Endothelial cell of umbilical vein (primary cell): ENCODE data around the gene GDF11. TPM values are rescaled to one million over a fixed set of nuclear protein-coding genes. Genes with fewer than 3 reads are reported as not detected.

Source experiments
- BruUV-seq: library from RNA; stranded (reverse); fragments of 400-500 nt; replicated peaks from 2 replicates; lab custom pipeline; 2021; lab: Mats Ljungman, UMichigan
- CTCF ChIA-PET: fragments of 300-600, 350-600 bp; sonication (Branson Sonifier 250); formaldehyde crosslinking; loops from one replicate; lab custom pipeline; 2021; ENCODE audit warnings: antibody characterized with exemption, inconsistent platforms; lab: Charles Lee
- POLR2A ChIA-PET: fragments of 300-600, 350-600 bp; sonication (Branson Sonifier 250); formaldehyde crosslinking; loops from one replicate; lab custom pipeline; 2021; ENCODE audit warnings: antibody characterized with exemption, inconsistent platforms; lab: Charles Lee
- DNase-seq: peaks from one replicate; pipeline ENCODE4 v3.0.0-alpha.2; 2011; ENCODE audit warnings: low read depth, low spot score
- FAIRE-seq: peaks from 2 replicates; lab custom pipeline; 2011; peaks lifted over from hg19 to GRCh38; lab: Jason Lieb, UNC
- H2AFZ ChIP-seq: 2 replicates; pipeline ENCODE4 v1.6.0; 2012; ENCODE audit warnings: low read depth, low read length, control low read depth, inconsistent platforms
- H3K27ac ChIP-seq: 2 replicates; pipeline ENCODE4 v1.5.1; 2011; ENCODE audit warnings: low read depth, mild to moderate bottlenecking, control low read depth, low read length, moderate library complexity; ENCODE audit not compliant: insufficient read depth
- H3K27me3 ChIP-seq, 2 experiments: 2 replicates each; pipeline versions ENCODE4 v1.6.0 to v1.6.1; 2011; ENCODE audit warnings: low read length in 2 of 2, mixed read lengths in 1 of 2; ENCODE audit not compliant: control insufficient read depth in 2 of 2, insufficient read depth in 2 of 2
- H3K36me3 ChIP-seq, 2 experiments: 2 replicates in 1 of 2; 3 replicates in 1 of 2; pipeline ENCODE4 v1.5.1; 2011; ENCODE audit warnings: low read length in 2 of 2, mild to moderate bottlenecking in 1 of 2, moderate library complexity in 1 of 2; ENCODE audit not compliant: control insufficient read depth in 2 of 2, insufficient read depth in 2 of 2; ENCODE audit errors: extremely low read depth in 1 of 2
- H3K4me1 ChIP-seq: 3 replicates; pipeline ENCODE4 v1.5.1; 2011; ENCODE audit warnings: mild to moderate bottlenecking, low read length; ENCODE audit not compliant: control insufficient read depth, insufficient read depth; ENCODE audit errors: extremely low read depth
- H3K4me2 ChIP-seq: 2 replicates; pipeline ENCODE4 v1.6.1; 2011; ENCODE audit warnings: low read length, control low read depth, mixed read lengths; ENCODE audit not compliant: insufficient read depth
- H3K4me3 ChIP-seq, 3 experiments: fragments of 200-600 bp in 1 of 3; sonication (generic), shearing (Covaris generic) in 1 of 3; replicated peaks in 1 of 3; 2 replicates each; pipeline ENCODE4 v1.5.1; 2011 to 2016; ENCODE audit warnings: control low read depth in 3 of 3, low read length in 3 of 3, mild to moderate bottlenecking in 2 of 3, inconsistent platforms in 1 of 3, low read depth in 1 of 3, moderate library complexity in 1 of 3; ENCODE audit not compliant: insufficient read depth in 1 of 3
- H3K79me2 ChIP-seq: 2 replicates; pipeline ENCODE4 v1.6.0; 2012; ENCODE audit warnings: low read length, inconsistent platforms; ENCODE audit not compliant: control insufficient read depth, insufficient read depth
- H3K9ac ChIP-seq: replicated peaks from 2 replicates; pipeline ENCODE3; 2011; ENCODE audit warnings: low read length, control low read depth; ENCODE audit not compliant: insufficient read depth; ENCODE audit errors: extremely low read depth
- H3K9me1 ChIP-seq: replicated peaks from 3 replicates; pipeline ENCODE4 v1.6.0; 2011; ENCODE audit warnings: mild to moderate bottlenecking, low read length; ENCODE audit not compliant: control insufficient read depth, insufficient read depth; ENCODE audit errors: extremely low read depth
- H3K9me3 ChIP-seq: replicated peaks from 2 replicates; pipeline ENCODE4 v1.5.1; 2012; ENCODE audit warnings: low read length, inconsistent platforms; ENCODE audit not compliant: control insufficient read depth, insufficient read depth
- H4K20me1 ChIP-seq: replicated peaks from 2 replicates; pipeline ENCODE3; 2011; ENCODE audit warnings: mild to moderate bottlenecking, low read length; ENCODE audit not compliant: control insufficient read depth, insufficient read depth; ENCODE audit errors: extremely low read depth
- CTCF ChIP-seq, 2 donors: IDR thresholded peaks; 1 replicate in 1 of 2; 2 replicates in 1 of 2; pipeline ENCODE4 v1.5.1; 2011; ENCODE audit warnings: low read length in 2 of 2, mild to moderate bottlenecking in 2 of 2, moderate library complexity in 2 of 2, control low read depth in 1 of 2, inconsistent platforms in 1 of 2, low read depth in 1 of 2; ENCODE audit not compliant: insufficient read depth in 1 of 2; ENCODE audit errors: extremely low read depth in 1 of 2
- EZH2 ChIP-seq: IDR thresholded peaks from 2 replicates; pipeline ENCODE4 v1.6.1; 2012; ENCODE audit warnings: borderline replicate concordance, low read depth, mild to moderate bottlenecking, moderate library complexity, low read length, inconsistent platforms; ENCODE audit not compliant: severe bottlenecking
- FOS ChIP-seq: IDR thresholded peaks from 2 replicates; pipeline ENCODE4 v1.6.1; 2011; ENCODE audit warnings: mild to moderate bottlenecking, low read length, moderate library complexity, borderline replicate concordance; ENCODE audit not compliant: insufficient read depth
- GATA2 ChIP-seq: IDR thresholded peaks from 2 replicates; pipeline ENCODE4 v1.7.0; 2011; ENCODE audit warnings: low read depth, mild to moderate bottlenecking, moderate library complexity, mixed read lengths, low read length; ENCODE audit not compliant: insufficient read length, insufficient read depth
- JUN ChIP-seq: IDR thresholded peaks from 2 replicates; pipeline ENCODE4 v1.6.1; 2011; ENCODE audit warnings: borderline replicate concordance, low read depth; ENCODE audit not compliant: insufficient read length, insufficient read depth
- MYC ChIP-seq: IDR thresholded peaks from one replicate; pipeline ENCODE4 v1.6.1; 2011; ENCODE audit warnings: mild to moderate bottlenecking, low read depth, low read length
- POLR2A ChIP-seq: IDR thresholded peaks from 2 replicates; pipeline ENCODE4 v1.6.1; 2012; ENCODE audit warnings: low read depth, mild to moderate bottlenecking, control low read depth, low read length
- POLR2AphosphoS5 ChIP-seq: IDR thresholded peaks from 2 replicates; pipeline ENCODE4 v1.6.1; 2012; ENCODE audit warnings: low read depth, mild to moderate bottlenecking, control low read depth, low read length, moderate library complexity; ENCODE audit not compliant: insufficient read depth
- dilution Hi-C: fragments of 300-500 bp; cut with MboI; formaldehyde crosslinking; loops from one replicate; pipeline ENCODE4 v1.15.0; 2019; ENCODE audit warnings: low sequenced_read_pairs; ENCODE audit not compliant: extremely low pct_ligation_motif_present
- intact Hi-C: fragments of 100-400 bp; cut with micrococcal nuclease; formaldehyde crosslinking; loops from one replicate; pipeline ENCODE4 v1.10.0; 2022
- polyA plus RNA-seq, 4 experiments: library from polyadenylated mRNA; depleted of rRNA in 3 of 4; stranded (reverse) in 3 of 4; unstranded in 1 of 4; fragments of >200 nt; gene quantifications; 2 replicates each; pipeline versions ENCODE4 v1.2.1 to v1.2.3, GENCODE V29; 2011 to 2012; ENCODE audit warnings: missing spikeins in 1 of 4
- total RNA-seq: library from RNA; stranded (reverse); gene quantifications from 2 replicates; pipeline ENCODE4 v1.2.3, GENCODE V29; 2021
- TF ChIP-seq, protein P1 (sequence below): IDR thresholded peaks from 2 replicates; pipeline ENCODE4 v1.6.1; 2011; ENCODE audit not compliant: insufficient read depth, insufficient read length

GDF11 gene
- total and polyA plus RNA-seq, 2 donors (not counting 3 experiments of a cell fraction or from before 2014, with no cell fraction given) = 10.0 to 18.7 TPM

DNA sequence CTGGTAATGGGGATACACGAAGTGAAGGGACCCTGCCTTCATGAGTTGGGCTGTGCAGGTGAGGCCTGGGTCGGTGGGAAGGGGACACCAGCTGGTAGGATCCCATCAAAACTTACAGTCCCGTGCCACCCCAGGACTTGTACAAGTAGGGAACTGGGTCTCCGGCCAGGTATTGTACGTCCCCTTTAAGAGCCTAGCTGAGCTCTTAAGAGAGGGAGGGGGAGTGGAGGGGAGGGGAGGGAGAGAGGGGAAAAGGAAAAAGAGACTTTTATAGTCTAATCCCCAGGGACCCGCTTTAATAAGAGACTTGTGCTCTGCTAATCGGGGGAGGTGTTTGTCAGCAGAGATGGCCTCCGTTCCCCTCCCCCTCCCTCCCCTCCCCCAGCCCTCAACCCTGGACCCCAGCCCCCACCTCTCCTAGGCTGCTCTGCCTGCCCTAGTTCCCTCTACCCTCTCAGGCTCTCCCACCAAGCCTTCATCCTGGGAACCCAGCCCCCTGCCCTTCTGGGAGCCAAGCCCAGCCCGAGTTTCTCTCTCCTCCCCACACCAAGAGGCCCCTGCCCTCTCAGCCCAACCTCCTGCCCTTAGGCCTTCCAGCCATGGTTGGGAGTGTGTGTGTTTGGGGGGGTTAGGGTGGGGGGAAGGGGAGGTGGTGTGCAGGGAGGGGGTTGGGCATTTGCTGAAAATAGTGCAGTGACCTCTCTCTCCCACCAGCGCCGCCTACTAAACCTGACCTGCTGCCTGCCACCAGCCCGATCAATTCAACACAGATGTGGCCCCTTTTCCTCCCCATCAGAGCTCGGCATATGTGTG lies 2.6 kb downstream of the GDF11 start:
- CTCF ChIA-PET = interaction anchor here (1.5 to 2.9 kb wide), 3 partner anchors 9 to 195 kb away, joined by 3 to 12 read pairs (median 6); no protein-coding TSS in a partner anchor
- peaks cover 9% of the 10 kb centered on the region for H3K4me1 ChIP-seq
- POLR2A ChIA-PET = interaction anchor here (0.8 to 1.1 kb wide), 2 partner anchors 8 to 20 kb away, joined by 3 to 5 read pairs; no protein-coding TSS in a partner anchor
- DNase-seq (no peak), FAIRE-seq (no peak)
- H3K79me2 ChIP-seq = no peaks in the 10 kb centered on the region
- no peaks in the 10 kb centered on the region for H3K27me3 ChIP-seq
- intact Hi-C loops = no loop called here
- no peak overlapping the region for H3K9ac ChIP-seq
- TF ChIP-seq FOS (no peak), CTCF (IDR thresholded peaks at IDR 0.05; ENCODE audit: extremely low read depth in 1 of 2, insufficient read depth in 1 of 2, low read depth in 1 of 2, low read length in 2 of 2) (no peak), POLR2AphosphoS5 (no peak), JUN (no peak), MYC (no peak), GATA2 (no peak), POLR2A (no peak), EZH2 (no peak)
- TF ChIP-seq, protein P1, sequence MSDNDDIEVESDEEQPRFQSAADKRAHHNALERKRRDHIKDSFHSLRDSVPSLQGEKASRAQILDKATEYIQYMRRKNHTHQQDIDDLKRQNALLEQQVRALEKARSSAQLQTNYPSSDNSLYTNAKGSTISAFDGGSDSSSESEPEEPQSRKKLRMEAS = no peak
- H3K9me3 ChIP-seq = no peaks in the 10 kb centered on the region
- H3K36me3 ChIP-seq = peaks cover 0 to 6% of the 10 kb centered on the region in 2 experiments
- H3K4me2 ChIP-seq = no peak overlapping the region
- no TSS peak for BruUV-seq
- H3K4me3 ChIP-seq = no peak overlapping the region
- no peak overlapping the region for H3K27ac ChIP-seq
- H2AFZ ChIP-seq = no peak overlapping the region
- dilution Hi-C loops = no loop called here
- H4K20me1 ChIP-seq = no peaks in the 10 kb centered on the region
- no peaks in the 10 kb centered on the region for H3K9me1 ChIP-seq
